Dermis microvascular lymphatic vessel endothelial cell (primary cell): ENCODE data around the gene NCS1. TPM values are rescaled to one million over a fixed set of nuclear protein-coding genes. Genes with fewer than 3 reads are reported as not detected.
A peak's percentile ranks its signal among the peaks of the same experiment; 100 is the strongest.
"Not testable (repeated sequence)": the region's sequence is repeated elsewhere in the genome, so short reads cannot be mapped to it uniquely, and the experiment has no call there.

Experiments used
- DNase-seq, 2 donors: peaks; one replicate each; pipeline versions ENCODE4 v3.0.0 to v3.0.0-alpha.2; 2010; ENCODE audit warnings: low read depth in 2 of 2
- total RNA-seq: library from RNA; depleted of rRNA; stranded (reverse); fragments of >200 nt; gene quantifications from 2 replicates; pipeline ENCODE4 v1.2.1, GENCODE V29; 2014

NCS1 gene
- total RNA-seq, 1 donor from 2014 or later = 12.2 TPM

DNA sequence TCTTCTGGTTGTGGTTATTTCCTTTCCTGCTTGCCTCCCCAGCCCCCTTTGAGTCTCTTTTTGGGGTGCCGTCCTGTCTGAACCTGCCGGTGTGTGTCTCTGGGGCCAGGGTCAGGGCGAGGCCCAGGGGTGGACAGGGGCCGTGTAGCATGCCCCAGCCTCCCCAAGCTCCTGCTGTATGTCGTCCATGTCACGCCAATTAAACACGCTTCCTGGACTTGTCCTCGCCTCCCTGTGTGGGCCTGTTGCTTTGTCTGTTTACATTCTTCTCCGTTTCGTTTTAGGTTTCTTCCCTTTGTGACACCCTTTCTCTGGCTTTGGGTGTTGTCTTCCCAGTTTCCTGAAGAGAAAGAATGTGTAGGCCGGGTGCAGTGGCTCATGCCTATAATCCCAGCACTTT, 64.9 kb downstream of the NCS1 start:
- no peak for DNase-seq

DNA sequence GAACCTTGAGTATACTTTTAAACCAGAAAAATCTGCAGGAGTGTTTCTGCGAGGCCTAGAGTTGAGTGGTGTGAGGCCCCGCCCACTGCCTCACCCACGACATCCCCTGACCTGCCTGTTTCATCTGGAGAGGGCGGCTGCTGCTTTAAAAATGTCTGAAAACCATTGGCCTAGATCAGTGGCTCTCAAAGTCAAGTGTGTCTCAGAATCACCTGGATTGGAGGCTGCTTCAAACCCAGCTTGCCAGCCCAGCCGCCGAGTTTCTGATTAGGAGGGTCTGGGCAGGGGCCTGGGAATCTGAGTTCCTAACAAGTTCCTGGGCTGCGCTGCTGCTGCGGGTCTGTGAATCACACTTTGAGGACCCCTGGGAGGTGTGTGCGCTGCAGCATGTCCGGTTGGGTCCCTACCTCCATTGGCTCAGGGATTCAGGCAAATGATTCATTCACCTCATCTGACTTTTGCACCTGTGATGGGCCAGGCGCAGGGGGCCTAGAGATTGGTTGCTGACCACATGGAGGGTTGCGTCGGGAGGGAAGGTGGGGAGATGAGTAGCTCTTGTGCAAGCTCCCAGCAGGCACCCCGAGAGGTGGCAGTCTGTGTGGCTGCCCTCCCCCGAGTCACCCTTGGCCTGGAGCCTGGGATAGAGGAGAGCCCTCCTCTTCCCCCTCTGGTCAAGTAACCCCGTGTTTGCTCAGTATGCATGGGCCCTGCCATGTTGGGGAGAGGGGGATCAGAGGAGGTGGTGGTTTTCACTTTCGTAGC, 65.7 kb downstream of the NCS1 start:
- DNase-seq = no peak

DNA sequence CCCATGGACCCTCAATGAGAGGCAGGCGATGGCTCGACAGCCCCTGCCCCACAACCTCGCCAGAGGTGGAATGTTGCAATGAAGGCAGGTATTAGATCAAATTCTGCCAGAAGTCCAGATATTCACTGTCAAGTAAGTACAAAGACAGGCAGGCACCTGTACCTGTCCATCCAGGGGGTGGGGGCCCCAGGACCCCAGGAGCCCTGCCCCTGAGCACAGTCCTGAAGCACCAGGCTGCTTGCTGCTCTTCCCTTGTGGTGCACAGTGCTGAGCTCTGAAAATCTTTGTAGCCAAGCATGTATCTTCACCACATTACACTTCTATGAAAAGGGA, 67.1 kb downstream of the NCS1 start:
- no peak for DNase-seq

DNA sequence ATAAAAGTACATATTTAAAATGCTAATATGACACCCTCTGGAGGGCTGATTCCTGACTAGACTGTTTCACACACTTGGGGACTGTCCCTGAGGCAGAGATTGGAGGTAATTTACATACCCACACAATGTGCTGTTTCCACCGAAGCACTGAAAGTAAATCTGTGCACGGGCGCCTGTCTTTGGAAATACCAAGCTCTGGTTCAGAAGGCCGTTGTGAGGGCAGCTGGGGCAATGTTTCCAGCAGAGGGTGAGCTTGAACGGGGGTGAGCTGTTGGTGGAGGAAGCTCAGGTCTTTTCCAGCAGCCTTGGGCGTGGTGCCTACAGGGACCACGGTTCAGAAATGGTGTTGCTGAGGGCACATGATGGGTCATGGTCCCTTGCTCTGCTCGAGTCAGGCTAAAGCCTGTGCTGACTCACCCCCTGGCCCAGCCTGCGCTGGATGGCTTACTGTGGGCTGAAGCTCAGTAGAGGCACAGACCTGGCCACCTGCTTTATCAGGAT, 67.6 kb downstream of the NCS1 start:
- DNase-seq = no peak

DNA sequence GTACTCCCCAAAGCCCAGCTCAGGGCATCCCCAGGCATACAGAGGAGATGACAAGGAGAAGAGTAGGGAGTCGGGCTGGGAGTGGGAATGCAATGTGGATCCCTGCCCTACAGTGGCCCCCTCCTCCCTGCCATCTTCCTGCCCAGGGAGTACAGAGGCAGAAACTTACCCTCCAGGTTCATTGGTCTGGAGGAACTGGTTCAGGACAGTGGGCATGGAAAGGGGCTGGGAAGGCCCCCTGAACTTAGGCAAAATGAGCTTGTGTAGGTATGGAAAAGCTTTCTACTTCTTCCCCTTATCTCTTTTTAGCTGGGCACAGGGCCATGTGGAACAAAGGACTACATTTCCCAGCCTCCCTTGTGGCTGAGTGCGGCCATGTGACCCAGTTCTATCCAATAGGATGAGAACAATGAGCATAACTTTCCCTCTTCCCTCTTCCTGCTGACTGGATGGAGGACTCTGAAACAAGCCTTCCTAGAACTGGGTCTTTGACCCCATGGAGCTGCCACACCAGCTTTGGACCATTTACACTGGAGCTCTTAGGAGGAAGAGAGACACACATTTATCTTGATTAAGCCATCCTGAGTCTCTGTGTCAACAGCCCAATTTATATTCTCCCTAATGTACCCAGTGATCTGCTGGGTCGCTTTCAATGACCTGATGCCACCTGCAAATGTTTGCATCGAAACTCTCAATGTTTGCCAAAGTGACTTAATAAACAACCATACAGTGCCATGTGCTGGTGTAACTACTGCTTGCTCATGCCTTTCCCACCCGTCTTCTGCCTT, 68.4 kb downstream of the NCS1 start:
- DNase-seq = peak; percentile 60 to 67

DNA sequence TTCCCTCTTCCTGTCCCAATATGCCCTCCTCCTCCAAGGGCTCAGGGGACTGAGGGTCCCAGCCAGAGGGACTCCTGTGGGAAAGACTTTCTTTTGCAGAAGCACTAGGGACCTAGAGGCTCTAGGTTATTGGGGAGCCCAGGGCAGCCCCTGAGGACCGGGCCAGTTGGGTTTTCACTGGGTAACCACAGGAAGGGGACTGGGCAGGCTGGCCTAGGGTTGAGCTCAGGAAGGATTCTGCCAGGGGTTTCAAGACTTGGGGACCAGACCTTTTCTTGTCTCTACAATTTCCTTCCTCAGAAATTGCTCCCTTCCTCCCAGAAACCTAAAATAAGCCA, 69.0 kb downstream of the NCS1 start:
- DNase-seq = no peak

DNA sequence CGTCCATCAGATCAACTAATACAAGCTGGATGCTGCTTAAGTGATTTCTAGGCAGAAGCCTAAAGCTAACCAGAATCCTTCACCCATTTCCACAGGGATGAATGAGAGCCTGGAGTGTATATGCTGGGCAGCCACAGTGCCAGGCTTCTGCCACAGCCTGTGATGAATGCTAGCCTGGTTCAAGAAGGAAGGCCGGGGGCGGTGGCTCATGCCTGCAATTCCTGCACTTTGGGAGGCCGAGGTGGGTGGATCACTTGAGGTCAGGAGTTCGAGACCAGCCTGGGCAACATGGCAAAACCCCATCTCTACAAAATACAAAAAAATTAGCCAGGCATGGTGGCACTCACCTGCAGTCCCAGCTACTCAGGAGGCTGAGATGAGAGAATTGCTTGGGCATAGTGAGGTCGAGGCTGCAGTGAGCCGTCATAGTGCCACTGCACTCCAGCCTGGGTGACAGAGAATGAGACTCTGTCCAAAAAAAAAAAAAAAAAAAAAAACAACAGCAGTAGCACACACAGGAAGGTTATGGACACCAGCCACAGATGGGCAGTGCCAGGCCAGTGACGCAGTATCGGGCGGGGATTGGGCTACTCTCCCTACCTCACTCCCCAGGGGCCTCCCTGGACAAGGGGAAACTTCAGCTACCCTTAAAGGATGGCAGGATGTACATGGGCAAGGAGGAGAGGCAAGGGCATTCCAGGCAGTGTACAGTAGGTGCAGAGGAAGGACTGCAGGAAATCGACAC, 70.2 kb downstream of the NCS1 start:
- no peak for DNase-seq

DNA sequence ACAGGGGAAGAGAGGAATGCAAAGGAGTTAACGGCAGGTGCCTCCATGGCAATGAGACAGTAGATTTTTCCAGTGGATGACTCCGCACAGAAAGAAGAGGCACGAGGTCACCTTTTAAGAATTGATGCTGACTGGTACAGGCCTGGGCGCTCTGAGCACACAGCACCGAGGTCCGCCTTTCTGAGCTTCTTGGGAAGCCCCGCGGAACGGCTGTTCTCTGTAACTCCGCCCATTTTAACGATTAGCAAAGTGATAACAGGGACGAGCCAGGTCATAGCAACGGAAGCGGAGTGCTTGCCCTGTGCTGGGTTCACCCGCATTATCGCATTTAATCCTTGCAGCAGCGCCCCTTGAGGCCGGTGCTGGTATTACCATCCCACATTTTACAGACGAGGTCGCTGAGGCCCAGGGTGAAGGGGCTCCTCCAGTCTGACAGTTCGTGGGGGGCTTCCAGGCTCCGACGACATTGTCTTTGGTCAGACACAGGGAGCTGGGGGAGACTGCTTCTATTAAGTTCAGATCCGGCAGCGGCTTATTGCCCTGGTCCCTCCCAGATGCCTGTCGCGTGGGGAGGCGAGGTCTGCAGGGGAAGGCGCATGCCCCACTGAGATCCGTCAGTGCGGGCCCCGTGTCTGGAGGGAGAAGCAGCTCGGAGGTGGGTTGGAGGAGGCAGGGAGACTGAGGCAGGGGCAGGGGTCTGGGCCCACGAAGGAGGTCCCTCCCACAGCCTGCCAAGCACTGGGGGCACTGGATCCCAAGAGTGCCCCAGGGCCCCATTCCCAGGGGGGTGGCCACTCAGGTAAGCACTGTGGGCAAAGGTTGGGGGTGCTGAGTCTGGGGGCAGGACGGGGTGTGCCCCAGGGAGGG, 71.0 kb downstream of the NCS1 start:
- peak in 1 of 2 donors; percentile 24 for DNase-seq

DNA sequence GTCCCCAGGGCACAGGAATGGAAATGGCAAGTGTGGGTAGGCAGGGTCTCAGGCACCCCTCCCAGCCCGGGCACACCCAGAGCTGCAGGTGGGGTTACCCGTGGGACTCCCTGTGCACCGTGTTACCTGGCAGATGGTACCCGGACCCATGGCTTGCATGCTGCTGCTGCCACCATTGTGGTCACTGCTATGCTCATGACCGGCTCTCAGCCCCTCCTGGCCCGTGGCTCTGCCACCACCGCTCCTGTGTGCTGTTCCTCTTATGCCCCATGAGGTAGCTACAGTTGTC, 71.6 kb downstream of the NCS1 start:
- no peak for DNase-seq

DNA sequence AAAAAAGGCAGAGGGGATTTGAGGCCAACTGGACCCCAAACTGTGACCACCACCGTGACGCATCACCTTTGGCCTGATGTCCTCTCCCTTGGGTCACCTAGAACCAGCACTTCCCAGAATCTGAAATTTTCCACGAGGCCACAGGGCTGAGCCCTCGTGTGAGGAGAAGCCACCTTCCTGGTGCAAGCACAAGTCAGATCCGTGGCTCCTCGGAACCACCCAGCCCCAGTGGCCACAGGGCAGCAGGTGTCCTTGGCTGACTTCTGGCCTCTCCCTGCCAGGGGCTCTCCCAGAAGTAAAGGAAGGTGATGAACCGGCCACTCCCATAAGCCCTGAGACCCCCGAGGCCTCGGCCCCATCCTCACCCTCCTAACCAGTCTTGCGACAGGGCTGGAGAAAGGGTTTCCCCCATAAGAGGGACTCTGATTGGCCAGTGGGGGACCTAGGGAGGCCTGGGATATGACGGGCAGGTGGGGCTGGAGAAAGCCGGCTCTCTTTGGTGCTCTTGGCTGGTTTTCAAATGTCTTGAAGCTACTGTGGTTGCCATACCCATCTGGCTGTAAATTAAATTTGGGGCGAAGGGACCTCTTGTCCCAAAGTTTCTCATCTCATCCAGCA, 72.5 kb downstream of the NCS1 start:
- DNase-seq = no peak

DNA sequence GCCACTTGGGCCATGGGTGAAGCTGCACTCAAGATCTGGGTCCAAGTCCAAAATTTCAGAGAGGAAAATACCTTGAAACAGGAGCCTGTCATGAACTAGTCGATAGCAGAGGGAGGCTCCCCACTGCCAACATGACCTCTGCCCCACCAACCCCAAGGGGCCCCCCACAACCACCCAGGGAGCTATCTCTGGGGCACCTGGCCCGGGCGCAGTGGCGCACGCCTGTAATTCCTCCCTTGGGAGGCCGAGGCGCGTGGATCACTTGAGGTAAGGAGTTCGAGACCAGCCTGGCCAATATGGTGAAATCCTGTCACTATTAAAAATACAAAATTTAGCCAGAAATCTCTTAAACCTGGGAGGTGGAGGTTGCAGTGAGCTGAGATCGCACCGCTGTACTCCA, 73.3 kb downstream of the NCS1 start:
- DNase-seq = no peak

DNA sequence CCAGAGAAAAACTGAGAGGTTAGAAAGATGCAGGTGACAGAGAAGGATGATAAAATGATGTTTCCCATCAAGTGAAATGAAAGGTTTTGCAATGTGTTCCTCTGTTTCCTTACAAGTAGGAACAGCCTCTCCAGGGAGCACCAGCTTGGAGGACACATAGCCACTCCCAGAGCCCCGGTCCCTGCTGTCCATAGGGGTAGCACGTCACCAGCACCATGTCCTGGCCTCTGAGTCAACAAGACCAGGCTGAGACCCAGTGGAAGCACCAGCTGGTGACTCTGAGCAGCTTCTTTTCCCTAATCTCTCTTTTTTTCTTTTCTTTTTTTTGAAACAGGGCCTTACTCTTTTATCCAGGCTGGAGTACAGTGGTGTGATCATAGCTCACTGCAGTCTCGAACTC, 73.9 kb downstream of the NCS1 start:
- DNase-seq = no peak

DNA sequence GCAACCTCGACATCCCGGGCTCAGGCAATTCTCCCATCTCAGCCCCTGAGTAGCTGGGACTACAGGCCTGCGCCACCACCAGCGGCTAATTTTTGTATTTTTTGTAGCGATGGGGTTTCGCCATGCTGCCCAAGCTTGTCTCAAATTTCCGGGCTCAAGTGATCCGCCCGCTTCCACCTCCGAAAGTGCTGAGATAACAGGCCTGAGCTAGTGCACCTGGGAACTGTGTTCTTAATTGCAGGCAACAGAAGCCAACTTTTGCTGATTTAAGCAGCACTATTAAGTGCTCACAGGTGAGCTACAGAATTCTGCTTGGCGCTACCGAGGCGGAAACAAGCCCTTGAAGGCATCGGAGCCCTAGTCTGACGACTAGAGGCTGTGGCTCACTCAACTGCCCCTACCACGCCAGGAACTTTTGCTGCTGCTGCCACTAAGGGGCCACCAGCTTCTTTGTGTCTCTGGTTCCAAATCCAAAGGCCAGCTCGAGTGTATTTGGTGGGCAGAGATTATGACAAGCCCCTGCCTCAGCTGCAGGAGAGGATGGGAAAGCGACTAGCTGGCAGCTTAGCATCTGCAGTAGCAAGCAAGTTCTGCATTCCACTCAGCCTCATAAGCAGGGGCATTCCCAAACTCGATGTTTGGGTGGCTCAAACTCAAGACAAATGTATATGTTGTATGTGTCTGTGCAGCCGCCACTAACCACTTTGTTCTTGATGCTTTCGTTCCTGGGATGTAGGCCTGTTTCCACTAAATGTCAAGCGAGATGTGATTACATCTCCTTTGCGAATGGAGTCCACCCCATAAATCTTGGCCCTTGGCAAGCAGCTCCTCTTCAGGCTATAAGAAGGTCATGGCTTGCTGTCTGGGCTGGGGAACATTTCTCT, 82.8 kb downstream of the NCS1 start:
- DNase-seq = no peak

DNA sequence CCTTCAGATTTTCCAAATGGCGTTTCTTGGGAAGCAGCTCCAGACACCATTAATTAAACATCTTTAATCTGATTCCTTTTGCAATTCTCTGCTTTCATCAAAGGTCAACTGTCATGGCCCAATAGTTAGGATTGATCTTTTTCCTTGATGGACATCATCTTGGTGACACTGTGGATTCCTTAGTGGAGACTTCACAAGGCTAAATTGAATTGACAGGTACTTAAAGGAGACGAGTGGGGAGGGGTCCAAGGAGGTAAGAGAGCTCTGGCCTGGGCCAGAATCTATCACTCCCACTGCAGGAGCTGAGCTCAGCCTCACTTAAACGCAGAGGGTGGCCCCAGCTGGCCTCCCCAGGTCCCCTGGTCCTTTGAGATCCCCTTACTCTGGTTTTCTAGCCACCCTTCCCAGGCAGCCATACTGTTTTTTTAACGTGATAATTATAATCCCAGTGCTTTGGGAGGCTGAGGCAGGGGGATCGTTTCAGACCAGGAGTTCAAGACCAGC, 83.5 kb downstream of the NCS1 start:
- DNase-seq = no peak

DNA sequence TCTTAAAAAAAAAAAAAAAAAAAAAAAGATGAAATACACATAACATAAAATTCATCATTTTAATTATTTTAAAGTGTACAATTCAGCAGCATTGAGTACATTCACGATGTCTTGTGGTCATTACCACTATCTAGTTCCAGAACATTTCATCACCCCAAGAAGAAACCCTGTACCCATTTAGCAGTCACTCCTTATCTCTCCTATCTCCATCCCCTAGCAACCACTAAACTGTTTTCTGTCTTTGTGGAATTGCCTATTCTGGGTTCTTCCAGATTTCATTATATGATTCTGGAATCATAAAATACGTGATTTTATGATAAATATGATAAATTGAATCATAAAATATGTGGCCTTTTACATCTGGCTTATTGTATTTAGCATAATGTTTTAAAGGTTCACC, 84.4 kb downstream of the NCS1 start:
- no peak for DNase-seq

DNA sequence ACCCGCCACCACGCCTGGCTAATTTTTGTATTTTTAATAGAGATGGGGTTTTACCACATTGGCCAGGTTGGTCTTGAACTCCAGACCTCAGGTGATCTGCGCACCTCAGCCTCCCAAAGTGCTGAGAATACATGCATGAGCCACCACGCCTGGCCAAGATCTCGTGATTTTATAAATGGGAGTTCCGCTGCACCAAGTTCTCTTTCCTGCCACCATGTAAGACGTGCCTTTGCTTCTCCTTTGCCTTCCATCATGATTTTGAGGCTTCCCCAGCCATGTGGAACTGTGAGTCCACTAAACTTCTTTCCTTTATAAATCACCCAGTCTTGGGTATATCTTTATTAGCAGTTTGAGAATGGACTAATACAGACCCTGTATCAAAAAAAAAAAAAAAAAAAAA, 85.9 kb downstream of the NCS1 start:
- DNase-seq = not testable (repeated sequence)

DNA sequence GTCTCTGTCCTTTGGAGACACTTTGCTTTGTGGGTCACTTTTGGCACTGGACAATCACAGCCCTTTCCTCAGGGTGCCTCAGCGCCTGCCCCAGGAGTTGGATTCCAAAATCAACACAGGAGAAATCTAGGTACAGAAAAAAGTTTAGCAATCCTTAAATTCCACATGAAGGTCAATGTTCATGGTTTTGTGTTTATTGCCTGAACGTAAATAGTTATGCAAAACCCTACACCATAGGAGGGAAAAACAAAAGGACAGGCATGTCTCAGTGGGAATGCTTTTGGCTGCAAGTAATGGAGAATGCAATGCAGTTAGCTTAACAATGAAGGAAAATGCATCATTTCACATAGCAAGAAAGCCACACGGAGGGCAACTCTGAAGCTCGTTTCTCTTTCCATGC, 86.8 kb downstream of the NCS1 start:
- no peak for DNase-seq

DNA sequence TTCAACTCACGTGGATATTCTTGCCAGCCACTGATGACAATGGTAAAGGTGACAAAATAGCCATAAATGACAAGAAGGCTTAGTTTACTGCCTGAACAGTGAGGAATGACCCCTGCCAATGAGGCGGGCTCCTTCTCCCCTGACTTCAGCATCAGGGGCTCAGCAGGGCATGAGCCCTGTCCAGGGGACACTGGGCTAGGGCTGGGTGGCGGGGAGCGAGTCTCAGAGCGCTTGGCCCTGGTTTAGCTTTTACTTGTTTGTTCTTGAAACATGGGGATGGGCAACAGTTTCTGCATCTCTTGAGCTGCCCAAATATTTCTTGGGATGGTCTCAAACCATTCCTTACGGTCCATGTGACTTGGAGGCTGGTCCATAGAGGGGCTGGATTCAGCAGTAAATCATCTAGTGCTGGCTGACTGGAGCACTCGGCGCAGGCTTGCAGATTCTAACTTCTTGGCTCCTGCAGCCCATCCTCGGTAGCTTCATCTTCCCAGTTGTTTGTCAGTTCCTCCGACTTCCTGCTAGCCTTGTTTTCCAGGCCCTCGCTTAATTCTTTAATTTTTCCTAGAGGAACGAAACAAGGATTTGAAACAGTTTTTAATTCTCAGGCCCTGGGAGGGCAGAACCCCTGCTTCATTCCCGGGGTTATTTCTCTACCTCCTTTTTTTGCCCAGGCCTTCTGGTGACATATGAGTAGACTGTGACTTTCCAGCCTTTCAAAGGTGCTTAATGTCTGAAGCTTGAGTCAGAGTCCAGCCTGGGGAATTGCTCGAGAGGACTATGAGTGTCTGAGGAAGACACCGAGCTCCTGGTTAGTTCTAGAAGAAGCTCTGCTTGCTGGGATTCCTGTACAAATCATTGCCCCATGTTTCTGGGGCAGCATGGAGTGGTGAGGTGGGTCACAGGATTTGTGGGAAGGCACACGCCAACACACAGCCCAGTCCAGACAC, 88.9 kb downstream of the NCS1 start:
- DNase-seq = no peak
